Peyer's patch (tissue), 4 donors: ENCODE measurements around the gene EIF2AK2.

Source experiments
- CTCF ChIP-seq, 6 experiments: fragments of 450-650 bp in 4 of 6; fragments of 200-600 bp in 2 of 6; sonication (generic) in 1 of 6; IDR thresholded peaks; one replicate each; pipeline ENCODE4 v1.5.1; 2017 to 2019; ENCODE audit warnings: antibody characterized with exemption in 6 of 6, mild to moderate bottlenecking in 3 of 6, moderate library complexity in 1 of 6
- POLR2A ChIP-seq, 2 donors: fragments of 450-650 bp; IDR thresholded peaks; one replicate each; pipeline ENCODE4 v1.5.1; 2017; ENCODE audit warnings: antibody characterized with exemption in 2 of 2, mild to moderate bottlenecking in 2 of 2, moderate library complexity in 2 of 2

DNA sequence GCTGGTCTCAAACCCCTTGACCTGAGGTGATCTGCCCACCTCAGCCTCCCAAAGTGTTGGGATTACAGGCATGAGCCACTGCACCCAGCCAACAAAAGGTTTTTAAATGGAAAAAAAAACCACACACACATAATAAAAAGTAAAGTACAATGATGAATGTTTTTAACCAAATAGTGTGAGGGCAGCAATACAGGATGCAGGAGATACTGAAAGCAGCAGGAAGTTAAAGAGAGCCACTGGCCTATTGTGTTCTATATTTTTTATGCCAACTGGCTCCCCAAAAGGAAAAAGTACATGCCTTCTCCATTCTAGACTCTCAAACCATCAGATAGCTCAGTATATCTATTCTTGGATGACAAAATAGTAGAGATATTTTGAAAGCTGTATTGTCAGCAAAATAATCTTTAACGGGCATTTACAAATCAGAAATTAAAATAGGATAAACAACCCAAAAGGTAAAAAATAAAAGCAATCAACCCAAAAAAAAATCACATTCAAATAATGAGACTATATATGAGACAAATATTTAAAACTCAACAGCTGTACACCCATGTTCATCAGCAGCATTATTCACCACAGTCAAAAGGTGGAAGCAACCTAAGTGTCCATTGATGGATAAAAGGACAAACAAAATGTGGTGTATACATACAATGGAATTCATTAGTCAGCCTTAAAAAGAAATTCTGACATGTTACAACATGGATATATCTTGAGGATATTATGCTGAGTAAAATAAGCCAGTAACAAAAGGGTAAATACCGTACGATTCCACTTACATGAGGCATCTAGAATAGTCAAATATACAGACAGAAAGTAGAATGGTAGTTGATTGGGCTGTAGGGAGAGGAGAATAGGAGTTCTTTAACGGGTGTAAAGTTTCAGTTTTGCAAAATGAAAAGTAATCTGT is 46.2 kb downstream of the EIF2AK2 start:
- TF ChIP-seq CTCF (IDR thresholded peaks at IDR 0.05) = no peak
- no peak for TF ChIP-seq POLR2A (IDR thresholded peaks at IDR 0.05)
